Fibroblast of gingiva (primary cell): Measurements from ENCODE around the gene TMEM108.

Experiments
- DNase-seq: peaks from one replicate; pipeline ENCODE4 v3.0.0-alpha.2; 2011; ENCODE audit warnings: low read depth

Gene TMEM108

GRCh38 chr3:133119176-133119575, 81.0 kb downstream of the TMEM108 start:
- DNase-seq, result no peak

GRCh38 chr3:133121450-133121849, 83.3 kb downstream of the TMEM108 start:
- DNase-seq, result no peak

- no peak for DNase-seq
These were observed 85.4 kb downstream of the TMEM108 start for GRCh38 chr3:133123636-133124035.

GRCh38 chr3:133124511-133124910, 86.3 kb downstream of the TMEM108 start:
- DNase-seq, result no peak

GRCh38 chr3:133125171-133125570, 87.0 kb downstream of the TMEM108 start:
- DNase-seq, result no peak

GRCh38 chr3:133125802-133126201, 87.6 kb downstream of the TMEM108 start:
- no peak for DNase-seq

GRCh38 chr3:133127381-133127780, 89.2 kb downstream of the TMEM108 start:
- no peak for DNase-seq

- DNase-seq, result no peak
These were observed 92.0 kb downstream of the TMEM108 start for GRCh38 chr3:133130168-133130567.

- DNase-seq, result no peak
These were observed 97.1 kb downstream of the TMEM108 start for GRCh38 chr3:133135306-133135705.

- DNase-seq, result no peak
These were observed 98.2 kb downstream of the TMEM108 start for GRCh38 chr3:133136114-133137041.

GRCh38 chr3:133137042-133137996, 99.1 kb downstream of the TMEM108 start:
- DNase-seq, result no peak

- DNase-seq, result no peak
These were observed 99.8 kb downstream of the TMEM108 start for GRCh38 chr3:133138017-133138416.

GRCh38 chr3:133152056-133152455, 113.9 kb downstream of the TMEM108 start:
- no peak for DNase-seq

GRCh38 chr3:133152681-133153220, 114.6 kb downstream of the TMEM108 start:
- DNase-seq, result no peak

GRCh38 chr3:133153382-133153781, 115.2 kb downstream of the TMEM108 start:
- DNase-seq, result no peak

GRCh38 chr3:133157716-133158115, 119.5 kb downstream of the TMEM108 start:
- DNase-seq, result no peak

GRCh38 chr3:133158686-133159085, 120.5 kb downstream of the TMEM108 start:
- no peak for DNase-seq

- no peak for DNase-seq
These were observed 121.6 kb downstream of the TMEM108 start for GRCh38 chr3:133159498-133160475.

GRCh38 chr3:133161656-133162055, 123.5 kb downstream of the TMEM108 start:
- DNase-seq, result no peak

- DNase-seq, result no peak
These were observed 124.1 kb downstream of the TMEM108 start for GRCh38 chr3:133162265-133162664.

GRCh38 chr3:133162670-133163305, 124.6 kb downstream of the TMEM108 start:
- DNase-seq, result no peak
